H1 (cell line): ENCODE results near the gene TGFBR1. TPM values are rescaled to one million over a fixed set of nuclear protein-coding genes. Genes with fewer than 3 reads are reported as not detected.

Source experiments
- CTCF ChIA-PET: fragments of 300-600 bp; sonication (Branson Sonifier 250); formaldehyde crosslinking; loops from one replicate; lab custom pipeline; 2021; ENCODE audit not compliant: partially characterized antibody; lab: Charles Lee
- POLR2A ChIA-PET: fragments of 300-600 bp; sonication (Branson Sonifier 250); formaldehyde crosslinking; loops from one replicate; lab custom pipeline; 2021; ENCODE audit warnings: inconsistent platforms; ENCODE audit not compliant: partially characterized antibody; lab: Charles Lee
- DNase-seq, 2 experiments: peaks; one replicate each; pipeline versions ENCODE4 v3.0.0 to v3.0.0-alpha.2; 2010 to 2022; ENCODE audit warnings: low spot score in 2 of 2, low read depth in 1 of 2, mixed read lengths in 1 of 2
- FAIRE-seq: peaks from 2 replicates; lab custom pipeline; 2011; peaks lifted over from hg19 to GRCh38; lab: Jason Lieb, UNC
- H2AFZ ChIP-seq: 2 replicates; pipeline ENCODE4 v1.8.1; 2012; ENCODE audit warnings: low read length, inconsistent platforms
- H2AK5ac ChIP-seq: 2 replicates; pipeline ENCODE4 v1.6.1; 2013; ENCODE audit warnings: low read depth, low read length
- H2BK120ac ChIP-seq: replicated peaks from 2 replicates; pipeline ENCODE3; 2013; ENCODE audit warnings: low read depth, low read length, inconsistent platforms
- H2BK12ac ChIP-seq: 2 replicates; pipeline ENCODE4 v1.6.1; 2013; ENCODE audit warnings: low read depth, low read length
- H2BK15ac ChIP-seq: 2 replicates; pipeline ENCODE4 v1.6.1; 2013; ENCODE audit warnings: low read length
- H2BK20ac ChIP-seq: 2 replicates; pipeline ENCODE4 v1.6.1; 2013; ENCODE audit warnings: low read length
- H2BK5ac ChIP-seq: 2 replicates; pipeline ENCODE4 v1.6.1; 2013; ENCODE audit warnings: low read depth, low read length
- H3K14ac ChIP-seq: 2 replicates; pipeline ENCODE4 v1.6.1; 2013; ENCODE audit warnings: inconsistent platforms; ENCODE audit not compliant: insufficient read length
- H3K18ac ChIP-seq: 2 replicates; pipeline ENCODE4 v1.6.1; 2013; ENCODE audit warnings: low read length; ENCODE audit errors: extremely low read depth
- H3K23ac ChIP-seq: 2 replicates; pipeline ENCODE4 v1.6.1; 2013; ENCODE audit warnings: inconsistent platforms; ENCODE audit not compliant: insufficient read length
- H3K23me2 ChIP-seq: 2 replicates; pipeline ENCODE4 v1.6.1; 2013; ENCODE audit warnings: low read depth, low read length
- H3K27ac ChIP-seq: 2 replicates; pipeline ENCODE4 v1.6.1; 2011; ENCODE audit warnings: low read depth, low read length, inconsistent platforms
- H3K27me3 ChIP-seq, 4 experiments: replicated peaks in 1 of 4; 1 replicate in 1 of 4; 2 replicates in 3 of 4; pipeline versions ENCODE4 v1.6.1 to v1.8.1; 2011 to 2013; ENCODE audit warnings: low read length in 3 of 4, mild to moderate bottlenecking in 3 of 4, inconsistent platforms in 2 of 4, mixed read lengths in 2 of 4, moderate library complexity in 1 of 4; ENCODE audit not compliant: control insufficient read depth in 3 of 4, insufficient read depth in 3 of 4; ENCODE audit errors: extremely low read depth in 1 of 4
- H3K36me3 ChIP-seq, 4 experiments: 2 replicates each; pipeline versions ENCODE4 v1.6.1 to v1.8.1; 2011 to 2013; ENCODE audit warnings: mild to moderate bottlenecking in 4 of 4, low read length in 3 of 4, moderate library complexity in 2 of 4, control low read depth in 1 of 4, inconsistent platforms in 1 of 4; ENCODE audit not compliant: insufficient read depth in 4 of 4, control insufficient read depth in 2 of 4
- H3K4ac ChIP-seq: replicated peaks from 2 replicates; pipeline ENCODE3; 2013; ENCODE audit warnings: low read length, low read depth, mixed read lengths, inconsistent platforms; ENCODE audit not compliant: insufficient read length
- H3K4me1 ChIP-seq, 4 experiments: replicated peaks in 1 of 4; 1 replicate in 1 of 4; 2 replicates in 3 of 4; pipeline versions ENCODE4 v1.6.1 to v1.8.1; 2011 to 2013; ENCODE audit warnings: low read length in 3 of 4, inconsistent platforms in 2 of 4, mixed read lengths in 1 of 4; ENCODE audit not compliant: insufficient read depth in 4 of 4, control insufficient read depth in 3 of 4
- H3K4me2 ChIP-seq, 2 experiments: 2 replicates each; pipeline versions ENCODE4 v1.6.1 to v1.8.1; 2011 to 2013; ENCODE audit warnings: low read depth in 2 of 2, low read length in 2 of 2, control low read depth in 1 of 2, inconsistent platforms in 1 of 2, mild to moderate bottlenecking in 1 of 2; ENCODE audit not compliant: insufficient read depth in 1 of 2
- H3K4me3 ChIP-seq, 4 experiments: fragments of 200-600, 300-600 bp in 1 of 4; sonication (generic), shearing (Covaris generic), sonication (Bioruptor Twin) in 1 of 4; 2 replicates each; pipeline versions ENCODE4 v1.5.1 to v1.8.1; 2011 to 2016; ENCODE audit warnings: low read length in 4 of 4, low read depth in 3 of 4, control low read depth in 2 of 4, inconsistent platforms in 2 of 4, mild to moderate bottlenecking in 2 of 4, mixed read lengths in 1 of 4, moderate library complexity in 1 of 4; ENCODE audit not compliant: insufficient read depth in 2 of 4; ENCODE audit errors: extremely low read depth in 1 of 4
- H3K56ac ChIP-seq: replicated peaks from 2 replicates; pipeline ENCODE3; 2013; ENCODE audit warnings: low read depth, mild to moderate bottlenecking, mixed read lengths, low read length, inconsistent platforms; ENCODE audit not compliant: insufficient read length
- H3K79me1 ChIP-seq: 2 replicates; pipeline ENCODE4 v1.6.1; 2013; ENCODE audit warnings: low read depth, low read length, control low read depth
- H3K79me2 ChIP-seq, 2 experiments: 2 replicates each; pipeline versions ENCODE4 v1.6.1 to v1.8.1; 2012 to 2013; ENCODE audit warnings: low read length in 2 of 2, mild to moderate bottlenecking in 2 of 2, inconsistent platforms in 1 of 2; ENCODE audit not compliant: insufficient read depth in 2 of 2, control insufficient read depth in 1 of 2
- H3K9ac ChIP-seq, 4 experiments: replicated peaks in 1 of 4; 1 replicate in 1 of 4; 2 replicates in 3 of 4; pipeline versions ENCODE4 v1.6.1 to v1.8.1; 2011 to 2013; ENCODE audit warnings: low read depth in 3 of 4, low read length in 3 of 4, control low read depth in 2 of 4, mild to moderate bottlenecking in 2 of 4, moderate library complexity in 2 of 4, inconsistent platforms in 1 of 4; ENCODE audit errors: extremely low read depth in 1 of 4
- H3K9me3 ChIP-seq, 2 experiments: 2 replicates each; pipeline versions ENCODE4 v1.6.1 to v1.8.1; 2012 to 2013; ENCODE audit warnings: mild to moderate bottlenecking in 2 of 2, moderate library complexity in 2 of 2, control low read depth in 1 of 2, inconsistent platforms in 1 of 2, low read depth in 1 of 2, low read length in 1 of 2, mixed read lengths in 1 of 2; ENCODE audit not compliant: insufficient read depth in 2 of 2
- H4K20me1 ChIP-seq, 2 experiments: replicated peaks in 1 of 2; 2 replicates each; pipeline versions ENCODE3 to v1.8.1; 2011 to 2013; ENCODE audit warnings: inconsistent platforms in 2 of 2, low read length in 2 of 2, mild to moderate bottlenecking in 1 of 2; ENCODE audit not compliant: insufficient read depth in 2 of 2, control insufficient read depth in 1 of 2
- H4K5ac ChIP-seq: 2 replicates; pipeline ENCODE4 v1.6.1; 2013; ENCODE audit warnings: low read length, low read depth, mixed read lengths, inconsistent platforms; ENCODE audit not compliant: insufficient read length
- H4K8ac ChIP-seq: 2 replicates; pipeline ENCODE4 v1.8.0; 2013; ENCODE audit warnings: mild to moderate bottlenecking, moderate library complexity, low read length, inconsistent platforms; ENCODE audit not compliant: insufficient read depth; ENCODE audit errors: extremely low read depth
- H4K91ac ChIP-seq: replicated peaks from 2 replicates; pipeline ENCODE3; 2013; ENCODE audit warnings: low read length, mixed read lengths, inconsistent platforms; ENCODE audit not compliant: insufficient read length
- ATF3 ChIP-seq: IDR thresholded peaks from 2 replicates; pipeline ENCODE4 v1.6.1; 2011; ENCODE audit warnings: low read depth, mild to moderate bottlenecking, low read length; ENCODE audit not compliant: insufficient read depth
- BCL11A ChIP-seq, 2 experiments: IDR thresholded peaks; one replicate each; pipeline ENCODE4 v1.6.1; 2011; ENCODE audit warnings: low read depth in 2 of 2, low read length in 2 of 2, mild to moderate bottlenecking in 2 of 2
- CBX8 ChIP-seq: fragments of 300-800, 300-1000 bp; sonication (generic); IDR thresholded peaks from 2 replicates; pipeline ENCODE4 v1.7.1; 2016; ENCODE audit warnings: low read depth, low read length, borderline replicate concordance
- CREB1 ChIP-seq: IDR thresholded peaks from 2 replicates; pipeline ENCODE4 v1.6.1; 2012; ENCODE audit warnings: inconsistent platforms
- CTBP2 ChIP-seq: IDR thresholded peaks from 2 replicates; pipeline ENCODE4 v1.7.0; 2011; ENCODE audit warnings: borderline replicate concordance, mild to moderate bottlenecking, moderate library complexity, mixed read lengths, low read length; ENCODE audit not compliant: insufficient read depth, insufficient read length
- E2F6 ChIP-seq: IDR thresholded peaks from 2 replicates; pipeline ENCODE4 v1.6.1; 2012; ENCODE audit warnings: inconsistent platforms
- JUN ChIP-seq: IDR thresholded peaks from 2 replicates; pipeline ENCODE4 v1.6.1; 2011; ENCODE audit warnings: low read depth, mild to moderate bottlenecking, improper control_type of control experiment, low read length
- KDM4A ChIP-seq: IDR thresholded peaks from one replicate; pipeline ENCODE4 v1.7.1; 2012; ENCODE audit warnings: low read depth, mild to moderate bottlenecking, moderate library complexity, low read length, inconsistent platforms; ENCODE audit not compliant: severe bottlenecking
- RAD21 ChIP-seq, 2 experiments: IDR thresholded peaks in 1 of 2; conservative IDR thresholded peaks in 1 of 2; 2 replicates each; pipeline ENCODE4 v1.6.1; 2011; ENCODE audit warnings: low read depth in 2 of 2, low read length in 2 of 2, improper control_type of control experiment in 1 of 2, inconsistent platforms in 1 of 2, mild to moderate bottlenecking in 1 of 2, moderate library complexity in 1 of 2
- RFX5 ChIP-seq: IDR thresholded peaks from 2 replicates; pipeline ENCODE4 v1.6.1; 2011; ENCODE audit warnings: low read depth, low read length, improper control_type of control experiment, borderline replicate concordance
- SIN3A ChIP-seq, 2 experiments: IDR thresholded peaks in 1 of 2; conservative IDR thresholded peaks in 1 of 2; 2 replicates each; pipeline ENCODE4 v1.6.1; 2011 to 2012; ENCODE audit warnings: low read length in 2 of 2, improper control_type of control experiment in 1 of 2, low read depth in 1 of 2, mild to moderate bottlenecking in 1 of 2
- SUZ12 ChIP-seq: fragments of 200-600 bp; sonication (generic); IDR thresholded peaks from 2 replicates; pipeline ENCODE4 v1.6.1; 2012; ENCODE audit warnings: mild to moderate bottlenecking, inconsistent platforms, low read length, moderate library complexity, mixed read lengths
- WGBS, 2 experiments: shearing (Covaris generic) in 1 of 2; methylation state at CpG; one replicate each; pipeline versions ENCODE4 v1.1.6 to v1.1.7; 2013 to 2015; ENCODE audit warnings: low lambda C conversion rate in 2 of 2, mixed read lengths in 2 of 2, inconsistent platforms in 1 of 2, low coverage in 1 of 2, missing lambda C conversion rate in 1 of 2; ENCODE audit not compliant: insufficient replicate concordance in 2 of 2, insufficient coverage in 1 of 2, insufficient read length in 1 of 2; ENCODE audit errors: extremely low coverage in 1 of 2, missing lambda C conversion rate in 1 of 2; 5-methylcytosine and 5-hydroxymethylcytosine counted together
- polyA plus RNA-seq, 7 experiments: library from polyadenylated mRNA; depleted of rRNA in 3 of 7; stranded (reverse) in 5 of 7; unstranded in 2 of 7; fragments of >200 nt in 5 of 7; fragments of 200-250 nt in 2 of 7; gene quantifications; 1 replicate in 5 of 7; 2 replicates in 1 of 7; 4 replicates in 1 of 7; pipeline versions ENCODE4 v1.2.1 to v1.2.3, GENCODE V29; 2011 to 2013; ENCODE audit warnings: missing spikeins in 2 of 7, mixed read lengths in 2 of 7
- total RNA-seq: library from RNA; stranded (reverse); fragmentation: NEBNext Ultra II Directional; extraction: Animal tissue kit (Norgen Biotek cat#: 25700); gene quantifications from 2 replicates; pipeline ENCODE4 v1.2.1, GENCODE V29; 2021

The TGFBR1 gene
- total and polyA plus RNA-seq, 2 of the 8 experiments (the other 6 are each of a cell fraction or from before 2014, with no cell fraction given): 16.8 to 52.4 TPM

- Histone ChIP-seq H3K9ac (no peak overlapping the region), H4K20me1 (no peaks in the 10 kb centered on the region), H2BK120ac (no peak overlapping the region), H3K36me3 (no peaks in the 10 kb centered on the region), H3K23me2 (no peaks in the 10 kb centered on the region), H3K79me2 (no peaks in the 10 kb centered on the region), H3K27ac (no peak overlapping the region), H4K5ac (no peak overlapping the region), H3K56ac (no peak overlapping the region), H4K91ac (no peak overlapping the region), H3K4me3 (no peak overlapping the region), H2AFZ (peak overlapping the region; percentile 44), H3K4me1 (peaks cover 0 to 2% (median 2%) of the 10 kb centered on the region in 4 experiments; a peak in 4 of 7 replicates), H3K4ac (no peak overlapping the region), H3K23ac (no peak overlapping the region), H2BK5ac (no peak overlapping the region), H3K9me3 (no peaks in the 10 kb centered on the region), H3K4me2 (no peak overlapping the region; a peak in 1 of 4 replicates), H3K18ac (no peak overlapping the region), H3K27me3 (no peaks in the 10 kb centered on the region), H4K8ac (no peak overlapping the region), H2BK20ac (no peak overlapping the region), H2AK5ac (no peak overlapping the region), H3K79me1 (no peaks in the 10 kb centered on the region), H2BK12ac (no peak overlapping the region), H2BK15ac (no peak overlapping the region), H3K14ac (no peak overlapping the region)
- WGBS, 2 experiments: 77% methylated on average over 3 of the region's 3 CpGs; no CpG with 5 or more reads in 1 of the 2 experiments
- no peak for DNase-seq
- no peak for FAIRE-seq
- ChIA-PET POLR2A (interaction anchor here (1.4 kb wide), 1 partner anchor 11 kb away, joined by 4 read pairs; no protein-coding TSS in a partner anchor), CTCF (no interaction called here)
- TF ChIP-seq RAD21 (IDR thresholded peaks at IDR 0.05 in 1 of 2, conservative IDR thresholded peaks at IDR 0.05 in 1 of 2; ENCODE audit: low read depth in 2 of 2, low read length in 2 of 2) (no peak), KDM4A (no peak), CTBP2 (no peak), SUZ12 (no peak), ATF3 (no peak), CBX8 (no peak), CREB1 (no peak), SIN3A (conservative IDR thresholded peaks at IDR 0.05 in 1 of 2, IDR thresholded peaks at IDR 0.05 in 1 of 2; ENCODE audit: low read depth in 1 of 2, low read length in 2 of 2) (no peak), RFX5 (no peak), JUN (no peak), E2F6 (no peak), BCL11A (IDR thresholded peaks at IDR 0.05; ENCODE audit: low read depth in 2 of 2, low read length in 2 of 2) (no peak)
These were observed 8.5 kb upstream of the TGFBR1 start for GRCh38 chr9:99096409-99096808.
